OCI-LY7 (cell line): ENCODE results near the gene BLOC1S2.

ENCODE experiments used
- CTCF ChIP-seq: fragments of 200-600 bp; sonication (generic); conservative IDR thresholded peaks from 2 replicates; pipeline ENCODE4 v1.5.1; 2014; ENCODE audit warnings: mild to moderate bottlenecking, antibody characterized with exemption, low read length, moderate library complexity, mixed read lengths
- EZH2phosphoT487 ChIP-seq: fragments of 200-600 bp; sonication (generic); IDR thresholded peaks from 2 replicates; pipeline ENCODE4 v1.6.1; 2018; ENCODE audit warnings: low read depth, borderline replicate concordance, mild to moderate bottlenecking, mixed run types, antibody characterized with exemption, low read length, moderate library complexity, mixed read lengths

- TF ChIP-seq CTCF (no peak), EZH2phosphoT487 (no peak)
Observed at GRCh38 chr10:100311298-100311697, 24.8 kb upstream of the BLOC1S2 start.
